ENCODE results near the gene GTF2H4. TPM values are rescaled to one million over a fixed set of nuclear protein-coding genes. Genes with fewer than 3 reads are reported as not detected.
A peak's percentile ranks its signal among the peaks of the same experiment; 100 is the strongest.
"Not testable (repeated sequence)": the region's sequence is repeated elsewhere in the genome, so short reads cannot be mapped to it uniquely, and the experiment has no call there.

Gene GTF2H4
- total RNA-seq (10 to 100 TPM; 29.5 to 34.2 TPM), polyA plus RNA-seq (ENCODE audit: insufficient read length in 6 of 6) (10 to 100 TPM; 35.5 to 59.5 (median 53.0) TPM)
- long read RNA-seq, donor 1, partial matches to known transcripts: 13 of 20 reads
- long read RNA-seq, donor 1, other reads (novel, unspliced or antisense): 0 of 20 reads
- long read RNA-seq, donor 2, partial matches to known transcripts: 5 of 12 reads
- long read RNA-seq, donor 2, other reads (novel, unspliced or antisense): 0 of 12 reads
- long read RNA-seq, donor 3, transcript GTF2H4-201 (14 exons, 1,735 nt): major isoform, 5 of 6 reads
- long read RNA-seq, donor 3, partial matches to known transcripts: 0 of 6 reads
- long read RNA-seq, donor 3, other reads (novel, unspliced or antisense): 0 of 6 reads
- long read RNA-seq, donor 4, partial matches to known transcripts: 0 of 3 reads
- long read RNA-seq, donor 4, other reads (novel, unspliced or antisense): 1 of 3 reads
- long read RNA-seq, donor 5, transcript GTF2H4-201 (14 exons, 1,735 nt): major isoform, 6 of 13 reads
- long read RNA-seq, donor 5, partial matches to known transcripts: 5 of 13 reads
- long read RNA-seq, donor 5, other reads (novel, unspliced or antisense): 0 of 13 reads
- long read RNA-seq, donor 6, transcript GTF2H4-201 (14 exons, 1,735 nt): major isoform, 6 of 6 reads
- long read RNA-seq, donor 6, partial matches to known transcripts: 0 of 6 reads
- long read RNA-seq, donor 6, other reads (novel, unspliced or antisense): 0 of 6 reads
- long read RNA-seq, donor 7, partial matches to known transcripts: 6 of 11 reads
- long read RNA-seq, donor 7, other reads (novel, unspliced or antisense): 0 of 11 reads
- long read RNA-seq, donor 8, partial matches to known transcripts: 0 of 3 reads
- long read RNA-seq, donor 8, other reads (novel, unspliced or antisense): 0 of 3 reads
- long read RNA-seq, donor 9: 0 reads
- long read RNA-seq, donor 10: 0 reads
- long read RNA-seq, donor 11, partial matches to known transcripts: 5 of 10 reads
- long read RNA-seq, donor 11, other reads (novel, unspliced or antisense): 0 of 10 reads
- long read RNA-seq, donor 12, transcript GTF2H4-201 (14 exons, 1,735 nt): major isoform, 5 of 11 reads
- long read RNA-seq, donor 12, partial matches to known transcripts: 5 of 11 reads
- long read RNA-seq, donor 12, other reads (novel, unspliced or antisense): 0 of 11 reads

DNA sequence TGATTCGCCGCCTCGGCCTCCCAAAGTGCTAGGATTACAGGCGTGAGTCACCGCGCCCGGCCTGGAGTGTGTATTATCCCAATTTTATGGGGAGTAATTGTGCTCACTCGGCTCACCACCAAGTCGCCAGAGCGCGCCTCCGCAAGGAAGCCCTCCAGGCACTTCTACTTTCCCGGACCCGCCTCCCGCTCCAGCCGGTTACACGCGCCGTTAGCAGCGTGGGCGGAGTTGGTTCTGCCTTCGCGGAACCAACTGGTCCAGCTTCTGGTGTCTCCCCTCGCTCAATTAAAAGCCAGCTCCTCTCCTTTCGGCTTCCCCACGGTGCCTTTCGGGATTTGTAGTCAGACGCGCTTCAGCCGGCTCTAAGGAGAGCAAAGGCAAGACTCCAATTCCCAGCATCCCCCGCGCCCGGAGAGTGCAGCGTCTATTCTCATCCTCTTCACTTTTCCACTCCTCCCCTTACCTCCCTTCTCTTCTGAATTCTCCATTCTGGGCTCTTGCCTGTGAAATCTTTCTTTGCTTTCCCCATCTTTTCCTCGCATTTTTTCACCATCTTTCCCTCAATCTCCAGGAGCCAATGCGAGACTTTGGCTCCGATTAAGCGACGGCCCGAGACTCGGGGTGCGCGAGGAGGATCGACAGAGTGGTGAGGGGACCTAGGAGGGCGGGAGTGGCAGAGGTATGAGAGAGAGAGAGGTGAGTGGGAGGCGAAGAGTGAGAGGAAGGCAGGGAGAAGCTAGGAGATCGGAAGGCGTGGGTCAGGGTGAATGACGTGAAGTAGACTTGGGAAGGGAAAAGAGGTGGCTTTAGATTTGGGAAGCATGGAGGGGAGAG lies at the start of gene GTF2H4:
Gene GTF2H4 (plus strand): TSS at position 450 of the 834 bp plus-strand sequence.
- Histone ChIP-seq H3K4me1 (peaks cover 3 to 21% of the 10 kb centered on the region in 2 donors), H3K27me3 (no peaks in the 10 kb centered on the region), H3K4me3 (peak within 1 kb of the TSS; percentile 77 to 91), H3K9me3 (no peaks in the 10 kb centered on the region), H3K36me3 (peaks cover 0 to 26% of the 10 kb centered on the region in 2 donors), H3K27ac (peak within 1 kb of the TSS in 1 of 2 donors; percentile 55)
- ATAC-seq (peak; percentile 99), DNase-seq (peak; percentile 96 to 97 (median 97))
- intact Hi-C loops (cut with DNase I): no loop called here
- no peak for TF ChIP-seq CTCF (IDR thresholded peaks at IDR 0.05)

- H3K4me1 ChIP-seq; H3K27ac ChIP-seq; H3K36me3 ChIP-seq; DNase-seq; H3K4me3 ChIP-seq; H3K27me3 ChIP-seq; intact Hi-C loops (cut with DNase I); H3K9me3 ChIP-seq; ATAC-seq: not testable (repeated sequence)
Observed at GRCh38 chr6:30859726-30860125, 48.3 kb upstream of the GTF2H4 start.

- no peaks in the 10 kb centered on the region for H3K27me3 ChIP-seq
- H3K4me3 ChIP-seq: no peak overlapping the region
- intact Hi-C loops (cut with DNase I): no loop called here
- DNase-seq (no peak), ATAC-seq (no peak)
- peaks cover 0 to 6% of the 10 kb centered on the region in 2 donors for H3K9me3 ChIP-seq
- no peaks in the 10 kb centered on the region for H3K36me3 ChIP-seq
- TF ChIP-seq CTCF (IDR thresholded peaks at IDR 0.05): no peak
- no peaks in the 10 kb centered on the region for H3K4me1 ChIP-seq
- no peak overlapping the region for H3K27ac ChIP-seq
Observed at GRCh38 chr6:30861257-30862048, 46.6 kb upstream of the GTF2H4 start.

GRCh38 chr6:30862156-30862875 lies 45.7 kb upstream of the GTF2H4 start:
- no peaks in the 10 kb centered on the region for H3K4me1 ChIP-seq
- DNase-seq (no peak), ATAC-seq (no peak)
- no peak for TF ChIP-seq CTCF (IDR thresholded peaks at IDR 0.05)
- no peak overlapping the region for H3K4me3 ChIP-seq
- intact Hi-C loops (cut with DNase I): no loop called here
- H3K36me3 ChIP-seq: no peaks in the 10 kb centered on the region
- no peaks in the 10 kb centered on the region for H3K27me3 ChIP-seq
- H3K27ac ChIP-seq: no peak overlapping the region
- H3K9me3 ChIP-seq: peaks cover 0 to 6% of the 10 kb centered on the region in 2 donors
